GM18511 (cell line): ENCODE measurements around the gene RPS6KA2.

Source experiments
- ATAC-seq: cut with Tn5 transposase; IDR thresholded peaks from one replicate; pipeline ENCODE4 v1.9.1; 2021; ENCODE audit warnings: mild to moderate bottlenecking, moderate library complexity; ENCODE audit not compliant: unreplicated experiment

Gene RPS6KA2

GRCh38 chr6:166459272-166459671 lies 167.8 kb downstream of the RPS6KA2 start:
- no peak for ATAC-seq

GRCh38 chr6:166456395-166457156 lies 170.5 kb downstream of the RPS6KA2 start:
- ATAC-seq: peak; percentile 57

GRCh38 chr6:166454692-166455515 lies 172.1 kb downstream of the RPS6KA2 start:
- ATAC-seq: no peak

GRCh38 chr6:166453651-166454050 lies 173.4 kb downstream of the RPS6KA2 start:
- ATAC-seq: no peak

GRCh38 chr6:166450167-166450873 lies 176.7 kb downstream of the RPS6KA2 start:
- ATAC-seq: no peak

- ATAC-seq: no peak
Observed at GRCh38 chr6:166449641-166450040, 177.4 kb downstream of the RPS6KA2 start.

- ATAC-seq: no peak
Observed at GRCh38 chr6:166449036-166449435, 178.0 kb downstream of the RPS6KA2 start.

GRCh38 chr6:166448432-166448831 lies 178.6 kb downstream of the RPS6KA2 start:
- no peak for ATAC-seq

DNA sequence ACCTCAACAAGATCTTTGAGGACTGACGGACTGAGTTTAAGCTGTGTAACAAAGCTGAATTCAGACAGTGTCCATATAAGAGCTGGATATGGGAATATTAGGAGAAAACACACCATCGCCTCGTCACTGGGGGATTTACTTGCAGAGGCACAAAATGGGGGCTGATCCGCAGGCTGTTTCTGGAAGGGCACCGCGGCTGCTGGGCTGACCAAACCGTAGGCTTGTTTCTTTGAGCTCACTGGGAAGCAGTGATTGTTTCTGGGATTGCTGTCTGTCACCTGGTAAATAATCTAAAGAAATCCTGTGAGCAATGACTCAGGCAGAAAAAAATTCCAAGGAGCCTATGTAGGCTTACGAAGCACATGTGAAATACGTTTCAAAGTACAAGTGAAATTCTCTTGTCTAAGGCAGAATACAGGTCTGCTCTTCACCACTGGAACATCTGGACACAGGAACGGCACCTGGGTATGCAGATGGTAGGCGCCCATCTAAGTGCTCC lies 180.4 kb downstream of the RPS6KA2 start:
- no peak for ATAC-seq

DNA sequence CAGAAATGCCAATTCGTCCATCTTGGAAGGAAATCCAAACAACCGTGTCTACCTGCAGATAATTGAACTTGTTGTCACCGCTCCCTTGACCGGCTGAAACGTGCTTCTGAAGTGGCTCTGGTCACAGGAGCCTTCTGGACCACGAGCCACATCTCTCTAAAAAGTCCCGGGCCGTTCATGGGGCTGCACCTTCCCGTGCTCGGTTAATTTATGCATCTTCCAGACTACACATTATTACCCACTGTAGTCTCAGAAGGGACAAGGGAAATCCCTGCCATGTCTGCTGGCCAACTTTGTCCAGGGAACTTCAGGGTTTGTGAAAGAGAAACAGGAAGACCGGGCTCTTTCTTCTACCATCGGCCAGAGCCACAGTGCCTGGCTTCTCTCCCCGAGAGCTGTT lies 180.9 kb downstream of the RPS6KA2 start:
- ATAC-seq: no peak

GRCh38 chr6:166444446-166444845 lies 182.6 kb downstream of the RPS6KA2 start:
- no peak for ATAC-seq

DNA sequence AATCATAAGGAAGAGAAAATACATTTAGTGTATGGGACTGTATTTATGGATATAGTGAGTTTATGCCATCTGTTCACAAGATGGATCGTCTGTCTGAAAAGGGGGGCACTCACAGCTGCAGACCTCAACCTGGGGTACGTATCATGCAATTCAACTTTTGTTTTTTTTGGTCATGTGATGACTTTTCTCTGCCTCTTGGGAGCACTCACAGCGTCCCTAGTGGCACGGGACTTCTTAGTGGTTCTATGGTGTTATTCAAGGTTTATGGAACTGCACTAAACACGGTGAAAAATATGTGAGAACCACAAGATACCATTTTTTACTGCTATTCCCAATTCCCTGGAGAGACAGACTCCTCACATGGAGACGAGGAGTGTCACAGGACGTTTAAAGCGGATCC lies 183.9 kb downstream of the RPS6KA2 start:
- no peak for ATAC-seq

- no peak for ATAC-seq
Observed at GRCh38 chr6:166442131-166442685, 184.8 kb downstream of the RPS6KA2 start.

- ATAC-seq: peak; percentile 47
Observed at GRCh38 chr6:166441325-166442078, 185.5 kb downstream of the RPS6KA2 start.

GRCh38 chr6:166440729-166441128 lies 186.3 kb downstream of the RPS6KA2 start:
- ATAC-seq: no peak

GRCh38 chr6:166440106-166440505 lies 186.9 kb downstream of the RPS6KA2 start:
- no peak for ATAC-seq

DNA sequence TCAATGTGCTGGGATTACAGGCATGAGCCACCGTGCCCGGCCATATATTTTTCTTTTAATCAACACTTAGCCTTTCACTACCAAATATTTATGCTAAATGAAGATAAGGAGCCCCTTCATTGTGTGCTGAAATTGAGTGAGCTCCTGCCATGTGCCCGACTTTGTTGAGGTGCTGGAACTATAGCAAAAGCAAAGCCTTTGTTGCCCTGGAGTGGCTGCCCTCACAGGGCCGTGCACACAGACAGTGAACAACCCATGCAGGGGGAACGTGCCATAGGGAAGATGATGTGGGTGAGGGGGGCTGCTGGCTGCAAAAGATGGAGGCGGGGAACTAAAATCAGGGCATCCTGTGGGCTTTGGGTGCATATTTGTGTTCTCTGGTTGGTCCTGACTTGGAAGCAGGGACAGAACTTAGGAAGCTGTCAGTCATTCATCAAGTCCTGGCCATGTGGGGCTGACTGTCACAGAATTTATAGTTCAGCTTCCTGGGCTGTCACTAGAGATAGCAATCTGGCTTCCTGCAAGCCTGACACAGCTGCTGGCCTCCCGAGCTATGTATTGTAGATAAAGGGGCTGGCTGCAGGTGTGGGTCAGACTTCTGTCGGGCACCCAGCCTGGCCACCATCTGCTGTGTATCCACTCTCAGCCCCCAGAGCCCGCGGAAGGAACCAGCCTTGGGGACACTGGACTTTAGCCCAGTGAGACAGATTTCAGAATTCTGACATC lies 187.5 kb downstream of the RPS6KA2 start:
- ATAC-seq: no peak

GRCh38 chr6:166438211-166438861 lies 188.7 kb downstream of the RPS6KA2 start:
- no peak for ATAC-seq

- ATAC-seq: no peak
Observed at GRCh38 chr6:166437661-166438060, 189.4 kb downstream of the RPS6KA2 start.
